Stimulated activated CD8-positive, alpha-beta memory T cell treated with anti-CD3 and anti-CD28 coated beads, Interleukin-15, amount 100 ng/mL, for 24 hours (primary cell): Measurements from ENCODE around the gene VENTX.

ENCODE experiments used
- DNase-seq: peaks from one replicate; pipeline ENCODE4 v3.0.0-alpha.2; 2020; ENCODE audit warnings: low read depth

Gene VENTX

GRCh38 chr10:133272301-133272963 lies 34.8 kb downstream of the VENTX start:
- no peak for DNase-seq

GRCh38 chr10:133272964-133273420 lies 35.3 kb downstream of the VENTX start:
- no peak for DNase-seq

- no peak for DNase-seq
These were observed 36.0 kb downstream of the VENTX start for GRCh38 chr10:133273534-133274143.

GRCh38 chr10:133274751-133275683 lies 37.4 kb downstream of the VENTX start:
- DNase-seq = no peak

GRCh38 chr10:133275684-133276092 lies 38.0 kb downstream of the VENTX start:
- DNase-seq = no peak

- no peak for DNase-seq
These were observed 38.4 kb downstream of the VENTX start for GRCh38 chr10:133276100-133276434.

GRCh38 chr10:133276435-133277201 lies 39.0 kb downstream of the VENTX start, which contains the start of gene ADAM8:
Gene ADAM8 (minus strand): TSS chr10:133276868. CDS start chr10:133276817, 51 bp downstream.
- no peak for DNase-seq

GRCh38 chr10:133277277-133277992 lies 39.8 kb downstream of the VENTX start:
- DNase-seq = no peak

GRCh38 chr10:133277993-133278576 lies 40.4 kb downstream of the VENTX start:
- DNase-seq = no peak

- DNase-seq = no peak
These were observed 41.1 kb downstream of the VENTX start for GRCh38 chr10:133278577-133279265.

GRCh38 chr10:133279326-133280226 lies 41.9 kb downstream of the VENTX start:
- no peak for DNase-seq

GRCh38 chr10:133280391-133281059 lies 42.9 kb downstream of the VENTX start:
- DNase-seq = no peak

- no peak for DNase-seq
These were observed 43.4 kb downstream of the VENTX start for GRCh38 chr10:133281084-133281483.

GRCh38 chr10:133281628-133282372 lies 44.1 kb downstream of the VENTX start:
- no peak for DNase-seq

GRCh38 chr10:133282846-133283390 lies 45.3 kb downstream of the VENTX start:
- DNase-seq = no peak

GRCh38 chr10:133283931-133284330 lies 46.3 kb downstream of the VENTX start:
- no peak for DNase-seq

- DNase-seq = no peak
These were observed 47.6 kb downstream of the VENTX start for GRCh38 chr10:133285217-133285616.

- no peak for DNase-seq
These were observed 48.7 kb downstream of the VENTX start for GRCh38 chr10:133286366-133286765.
